WTC11 (cell line): ENCODE results near the gene CABP2. TPM values are rescaled to one million over a fixed set of nuclear protein-coding genes. Genes with fewer than 3 reads are reported as not detected.

Source experiments
- ATAC-seq: fragments of 200-7000 bp; cut with Tn5 transposase; 2 replicates; pipeline ENCODE4 v1.10.0; 2021; ENCODE audit warnings: mild to moderate bottlenecking, moderate library complexity
- CTCF ChIA-PET: fragments of 300-600 bp; sonication (Branson Sonifier 250); formaldehyde crosslinking; loops from one replicate; lab custom pipeline; 2021; ENCODE audit warnings: antibody characterized with exemption; lab: Charles Lee
- POLR2A ChIA-PET: fragments of 350-600 bp; sonication (Branson Sonifier 250); formaldehyde crosslinking; loops from one replicate; lab custom pipeline; 2021; ENCODE audit warnings: antibody characterized with exemption; lab: Charles Lee
- DNase-seq: peaks from one replicate; pipeline ENCODE4 v3.0.0; 2021; ENCODE audit warnings: low spot score
- H3K27ac Mint-ChIP-seq: 2 replicates; pipeline ENCODE4 v1.8.0; 2021; ENCODE audit warnings: mixed read lengths
- H3K27me3 Mint-ChIP-seq: 2 replicates; pipeline ENCODE4 v1.8.0; 2021; ENCODE audit warnings: low read depth, mild to moderate bottlenecking, moderate library complexity, mixed read lengths
- H3K36me3 Mint-ChIP-seq: 2 replicates; pipeline ENCODE4 v1.8.0; 2021; ENCODE audit warnings: mixed read lengths
- H3K4me1 Mint-ChIP-seq: 2 replicates; pipeline ENCODE4 v1.8.0; 2022; ENCODE audit warnings: mixed read lengths
- H3K4me3 Mint-ChIP-seq: 2 replicates; pipeline ENCODE4 v1.8.0; 2021; ENCODE audit warnings: mild to moderate bottlenecking, moderate library complexity, mixed read lengths
- H3K9me3 Mint-ChIP-seq: 2 replicates; pipeline ENCODE4 v1.8.0; 2021; ENCODE audit warnings: mixed read lengths
- CBFB ChIP-seq: sonication (generic); formaldehyde crosslinking; IDR thresholded peaks from 2 replicates; pipeline ENCODE4 v1.8.1; 2022; ENCODE audit warnings: mild to moderate bottlenecking, low read depth, missing genetic modification reagents
- ELF4 ChIP-seq: sonication (generic); formaldehyde crosslinking; IDR thresholded peaks from 2 replicates; pipeline ENCODE4 v1.8.1; 2022; ENCODE audit warnings: low read depth, mild to moderate bottlenecking, moderate library complexity, missing genetic modification reagents
- ETV6 ChIP-seq: sonication (generic); formaldehyde crosslinking; IDR thresholded peaks from 2 replicates; pipeline ENCODE4 v1.8.1; 2022; ENCODE audit warnings: mild to moderate bottlenecking, missing genetic modification reagents
- FOXJ3 ChIP-seq: sonication (generic); formaldehyde crosslinking; IDR thresholded peaks from 2 replicates; pipeline ENCODE4 v1.9.0; 2021; ENCODE audit warnings: missing genetic modification reagents, mild to moderate bottlenecking, borderline replicate concordance
- GRHL2 ChIP-seq: fragments of 250-450 bp; sonication (Bioruptor Pico); IDR thresholded peaks from 2 replicates; pipeline ENCODE4 v1.8.0; 2022; ENCODE audit warnings: mild to moderate bottlenecking, moderate library complexity; ENCODE audit not compliant: insufficient replicate concordance, severe bottlenecking
- MYBL2 ChIP-seq: sonication (generic); formaldehyde crosslinking; IDR thresholded peaks from 2 replicates; pipeline ENCODE4 v1.8.1; 2023; ENCODE audit warnings: mild to moderate bottlenecking, moderate library complexity, missing genetic modification reagents
- NR3C1 ChIP-seq: sonication (generic); formaldehyde crosslinking; conservative IDR thresholded peaks from 2 replicates; pipeline ENCODE4 v1.8.1; 2023; ENCODE audit warnings: low read depth, mild to moderate bottlenecking, missing genetic modification reagents
- SMAD4 ChIP-seq: sonication (generic); formaldehyde crosslinking; IDR thresholded peaks from 2 replicates; pipeline ENCODE4 v1.8.0; 2022; ENCODE audit warnings: mild to moderate bottlenecking, missing genetic modification reagents
- SOX15 ChIP-seq: fragments of 250-450 bp; sonication (Bioruptor Pico); IDR thresholded peaks from 2 replicates; pipeline ENCODE4 v1.9.0; 2021; ENCODE audit warnings: mild to moderate bottlenecking
- TCF7 ChIP-seq: sonication (generic); formaldehyde crosslinking; IDR thresholded peaks from 2 replicates; pipeline ENCODE4 v1.8.0; 2022; ENCODE audit warnings: mild to moderate bottlenecking, low read depth, missing genetic modification reagents, moderate library complexity
- TEAD1 ChIP-seq: sonication (generic); formaldehyde crosslinking; IDR thresholded peaks from 2 replicates; pipeline ENCODE4 v1.8.0; 2022; ENCODE audit warnings: mild to moderate bottlenecking, missing genetic modification reagents
- ZBTB21 ChIP-seq: sonication (generic); formaldehyde crosslinking; IDR thresholded peaks from 2 replicates; pipeline ENCODE4 v1.8.1; 2023; ENCODE audit warnings: mild to moderate bottlenecking, missing genetic modification reagents, borderline replicate concordance
- ZNF121 ChIP-seq: sonication (generic); formaldehyde crosslinking; IDR thresholded peaks from 2 replicates; pipeline ENCODE4 v1.8.0; 2023; ENCODE audit warnings: missing genetic modification reagents
- ZNF317 ChIP-seq: sonication (generic); formaldehyde crosslinking; IDR thresholded peaks from 2 replicates; pipeline ENCODE4 v1.8.1; 2023; ENCODE audit warnings: low read depth, mild to moderate bottlenecking, moderate library complexity, missing genetic modification reagents, borderline replicate concordance
- ZNF416 ChIP-seq: fragments of 250-450 bp; sonication (Bioruptor Pico); IDR thresholded peaks from 2 replicates; pipeline ENCODE4 v1.9.0; 2021; ENCODE audit warnings: mild to moderate bottlenecking, inconsistent platforms
- total RNA-seq: library from RNA; stranded (reverse); gene quantifications from 3 replicates; pipeline ENCODE4 v1.2.3, GENCODE V29; 2021
- TF ChIP-seq, protein P1 (sequence below): sonication (generic); formaldehyde crosslinking; IDR thresholded peaks from 2 replicates; pipeline ENCODE4 v1.8.0; 2022; ENCODE audit warnings: mild to moderate bottlenecking, missing genetic modification reagents
- TF ChIP-seq, protein P2 (sequence below): sonication (generic); formaldehyde crosslinking; IDR thresholded peaks from 2 replicates; pipeline ENCODE4 v1.8.1; 2023; ENCODE audit warnings: mild to moderate bottlenecking, missing genetic modification reagents
- TF ChIP-seq, protein P3 (sequence below): sonication (generic); formaldehyde crosslinking; IDR thresholded peaks from 2 replicates; pipeline ENCODE4 v1.8.1; 2022; ENCODE audit warnings: missing genetic modification reagents, borderline replicate concordance
- TF ChIP-seq, protein P4 (sequence below): sonication (generic); formaldehyde crosslinking; IDR thresholded peaks from 2 replicates; pipeline ENCODE4 v1.8.1; 2023; ENCODE audit warnings: mild to moderate bottlenecking, missing genetic modification reagents
- TF ChIP-seq, protein P5 (sequence below): sonication (generic); formaldehyde crosslinking; conservative IDR thresholded peaks from 2 replicates; pipeline ENCODE4 v1.8.1; 2022; ENCODE audit warnings: mild to moderate bottlenecking, missing genetic modification reagents
- TF ChIP-seq, protein P6 (sequence below): sonication (generic); formaldehyde crosslinking; IDR thresholded peaks from 2 replicates; pipeline ENCODE4 v1.8.0; 2022; ENCODE audit warnings: mild to moderate bottlenecking, missing genetic modification reagents
- TF ChIP-seq, protein P7 (sequence below): fragments of 250-450 bp; sonication (Bioruptor Pico); IDR thresholded peaks from 2 replicates; pipeline ENCODE4 v1.9.0; 2021; ENCODE audit warnings: mild to moderate bottlenecking, borderline replicate concordance

CABP2 gene
- total RNA-seq, 1 experiment from 2014 or later, result not detected

DNA sequence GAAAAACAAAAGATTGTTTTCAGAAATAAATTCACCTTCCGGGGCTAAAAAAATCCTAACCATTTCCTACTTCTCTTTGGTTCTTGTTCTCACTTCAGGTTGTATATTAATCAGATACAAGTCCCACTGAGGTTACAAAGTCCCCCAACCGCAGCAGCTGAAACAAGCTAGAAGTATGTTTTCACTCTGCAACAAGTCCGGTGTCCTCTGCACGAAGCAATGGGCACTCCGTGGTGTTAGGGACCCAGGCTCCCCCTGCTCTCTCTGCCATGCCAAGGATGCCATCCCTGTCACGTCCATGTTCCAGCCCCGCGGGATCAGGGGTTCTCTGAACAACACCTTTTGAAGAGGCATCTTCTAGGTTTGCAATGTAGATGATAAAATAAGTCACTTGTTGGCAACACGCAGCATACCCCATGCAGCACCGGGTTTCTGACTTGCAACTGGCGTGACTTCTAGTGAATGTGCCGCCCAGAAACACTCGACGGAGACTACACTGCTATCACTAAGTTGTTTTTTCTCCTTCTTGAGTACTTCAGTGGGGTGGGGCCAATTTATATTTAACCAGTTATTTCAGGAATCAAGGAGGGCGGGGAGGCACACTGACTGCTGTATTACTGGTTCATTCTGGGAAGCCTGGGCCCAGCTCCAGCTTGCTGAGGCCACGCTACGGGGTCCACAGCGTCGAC lies 35.0 kb upstream of the CABP2 start:
- no peak for ATAC-seq
- CTCF ChIA-PET, result interaction anchor here (0.9 kb wide), 1 partner anchor 13 kb away, joined by 3 read pairs; no protein-coding TSS in a partner anchor

DNA sequence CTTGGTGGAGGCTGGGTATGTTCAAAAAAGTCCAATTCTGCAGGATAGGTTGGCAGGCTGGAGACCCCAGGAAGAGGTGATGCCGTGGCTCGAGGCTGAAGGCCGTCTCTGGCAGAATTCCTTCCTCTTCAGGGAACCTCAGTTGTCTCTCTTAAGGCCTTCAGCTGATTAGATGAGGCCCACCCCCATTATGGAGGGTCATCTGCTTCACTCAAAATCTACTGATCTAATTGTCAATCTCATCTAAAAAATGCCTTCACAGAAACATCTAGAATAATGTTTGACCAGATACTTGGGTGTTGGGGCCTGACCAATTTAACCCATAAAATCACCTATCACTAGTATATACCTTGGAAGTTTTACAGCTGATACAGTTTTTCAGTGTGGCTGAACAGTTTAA lies 33.0 kb upstream of the CABP2 start:
- ATAC-seq, result no peak
- peaks cover 12% of the 10 kb centered on the region for H3K36me3 Mint-ChIP-seq
- CTCF ChIA-PET, result no interaction called here
- TF ChIP-seq FOXJ3 (CRISPR knock-in tag) (no peak), SMAD4 (no peak), ELF4 (CRISPR knock-in tag) (no peak), ZNF416 (CRISPR knock-in tag) (no peak)
- TF ChIP-seq, protein P1, sequence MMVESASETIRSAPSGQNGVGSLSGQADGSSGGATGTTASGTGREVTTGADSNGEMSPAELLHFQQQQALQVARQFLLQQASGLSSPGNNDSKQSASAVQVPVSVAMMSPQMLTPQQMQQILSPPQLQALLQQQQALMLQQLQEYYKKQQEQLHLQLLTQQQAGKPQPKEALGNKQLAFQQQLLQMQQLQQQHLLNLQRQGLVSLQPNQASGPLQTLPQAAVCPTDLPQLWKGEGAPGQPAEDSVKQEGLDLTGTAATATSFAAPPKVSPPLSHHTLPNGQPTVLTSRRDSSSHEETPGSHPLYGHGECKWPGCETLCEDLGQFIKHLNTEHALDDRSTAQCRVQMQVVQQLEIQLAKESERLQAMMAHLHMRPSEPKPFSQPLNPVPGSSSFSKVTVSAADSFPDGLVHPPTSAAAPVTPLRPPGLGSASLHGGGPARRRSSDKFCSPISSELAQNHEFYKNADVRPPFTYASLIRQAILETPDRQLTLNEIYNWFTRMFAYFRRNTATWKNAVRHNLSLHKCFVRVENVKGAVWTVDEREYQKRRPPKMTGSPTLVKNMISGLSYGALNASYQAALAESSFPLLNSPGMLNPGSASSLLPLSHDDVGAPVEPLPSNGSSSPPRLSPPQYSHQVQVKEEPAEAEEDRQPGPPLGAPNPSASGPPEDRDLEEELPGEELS, result no peak
- TF ChIP-seq, protein P2, sequence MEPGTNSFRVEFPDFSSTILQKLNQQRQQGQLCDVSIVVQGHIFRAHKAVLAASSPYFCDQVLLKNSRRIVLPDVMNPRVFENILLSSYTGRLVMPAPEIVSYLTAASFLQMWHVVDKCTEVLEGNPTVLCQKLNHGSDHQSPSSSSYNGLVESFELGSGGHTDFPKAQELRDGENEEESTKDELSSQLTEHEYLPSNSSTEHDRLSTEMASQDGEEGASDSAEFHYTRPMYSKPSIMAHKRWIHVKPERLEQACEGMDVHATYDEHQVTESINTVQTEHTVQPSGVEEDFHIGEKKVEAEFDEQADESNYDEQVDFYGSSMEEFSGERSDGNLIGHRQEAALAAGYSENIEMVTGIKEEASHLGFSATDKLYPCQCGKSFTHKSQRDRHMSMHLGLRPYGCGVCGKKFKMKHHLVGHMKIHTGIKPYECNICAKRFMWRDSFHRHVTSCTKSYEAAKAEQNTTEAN, result no peak
- TF ChIP-seq, protein P3, sequence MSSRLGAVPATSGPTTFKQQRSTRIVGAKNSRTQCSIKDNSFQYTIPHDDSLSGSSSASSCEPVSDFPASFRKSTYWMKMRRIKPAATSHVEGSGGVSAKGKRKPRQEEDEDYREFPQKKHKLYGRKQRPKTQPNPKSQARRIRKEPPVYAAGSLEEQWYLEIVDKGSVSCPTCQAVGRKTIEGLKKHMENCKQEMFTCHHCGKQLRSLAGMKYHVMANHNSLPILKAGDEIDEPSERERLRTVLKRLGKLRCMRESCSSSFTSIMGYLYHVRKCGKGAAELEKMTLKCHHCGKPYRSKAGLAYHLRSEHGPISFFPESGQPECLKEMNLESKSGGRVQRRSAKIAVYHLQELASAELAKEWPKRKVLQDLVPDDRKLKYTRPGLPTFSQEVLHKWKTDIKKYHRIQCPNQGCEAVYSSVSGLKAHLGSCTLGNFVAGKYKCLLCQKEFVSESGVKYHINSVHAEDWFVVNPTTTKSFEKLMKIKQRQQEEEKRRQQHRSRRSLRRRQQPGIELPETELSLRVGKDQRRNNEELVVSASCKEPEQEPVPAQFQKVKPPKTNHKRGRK (CRISPR knock-in tag), result no peak

More for the DNA sequence above, 35.0 kb upstream of the CABP2 start:
- peaks cover 14% of the 10 kb centered on the region for H3K27me3 Mint-ChIP-seq
- no peak overlapping the region for H3K4me3 Mint-ChIP-seq
- no peak overlapping the region for H3K27ac Mint-ChIP-seq
- no peaks in the 10 kb centered on the region for H3K36me3 Mint-ChIP-seq
- no peaks in the 10 kb centered on the region for H3K9me3 Mint-ChIP-seq
- no peak for DNase-seq
- TF ChIP-seq ETV6 (CRISPR knock-in tag), result no peak
- no peak for TF ChIP-seq ZNF121 (CRISPR knock-in tag)
- TF ChIP-seq TEAD1 (CRISPR knock-in tag), result no peak
- no peak for TF ChIP-seq MYBL2 (CRISPR knock-in tag)
- TF ChIP-seq, protein P4, sequence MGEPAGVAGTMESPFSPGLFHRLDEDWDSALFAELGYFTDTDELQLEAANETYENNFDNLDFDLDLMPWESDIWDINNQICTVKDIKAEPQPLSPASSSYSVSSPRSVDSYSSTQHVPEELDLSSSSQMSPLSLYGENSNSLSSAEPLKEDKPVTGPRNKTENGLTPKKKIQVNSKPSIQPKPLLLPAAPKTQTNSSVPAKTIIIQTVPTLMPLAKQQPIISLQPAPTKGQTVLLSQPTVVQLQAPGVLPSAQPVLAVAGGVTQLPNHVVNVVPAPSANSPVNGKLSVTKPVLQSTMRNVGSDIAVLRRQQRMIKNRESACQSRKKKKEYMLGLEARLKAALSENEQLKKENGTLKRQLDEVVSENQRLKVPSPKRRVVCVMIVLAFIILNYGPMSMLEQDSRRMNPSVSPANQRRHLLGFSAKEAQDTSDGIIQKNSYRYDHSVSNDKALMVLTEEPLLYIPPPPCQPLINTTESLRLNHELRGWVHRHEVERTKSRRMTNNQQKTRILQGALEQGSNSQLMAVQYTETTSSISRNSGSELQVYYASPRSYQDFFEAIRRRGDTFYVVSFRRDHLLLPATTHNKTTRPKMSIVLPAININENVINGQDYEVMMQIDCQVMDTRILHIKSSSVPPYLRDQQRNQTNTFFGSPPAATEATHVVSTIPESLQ (CRISPR knock-in tag), result no peak
- TF ChIP-seq SOX15 (CRISPR knock-in tag), result no peak
- TF ChIP-seq CBFB (CRISPR knock-in tag), result no peak
- TF ChIP-seq, protein P5, sequence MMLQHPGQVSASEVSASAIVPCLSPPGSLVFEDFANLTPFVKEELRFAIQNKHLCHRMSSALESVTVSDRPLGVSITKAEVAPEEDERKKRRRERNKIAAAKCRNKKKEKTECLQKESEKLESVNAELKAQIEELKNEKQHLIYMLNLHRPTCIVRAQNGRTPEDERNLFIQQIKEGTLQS (CRISPR knock-in tag), result no peak
- TF ChIP-seq ZBTB21 (CRISPR knock-in tag), result no peak
- TF ChIP-seq, protein P6, sequence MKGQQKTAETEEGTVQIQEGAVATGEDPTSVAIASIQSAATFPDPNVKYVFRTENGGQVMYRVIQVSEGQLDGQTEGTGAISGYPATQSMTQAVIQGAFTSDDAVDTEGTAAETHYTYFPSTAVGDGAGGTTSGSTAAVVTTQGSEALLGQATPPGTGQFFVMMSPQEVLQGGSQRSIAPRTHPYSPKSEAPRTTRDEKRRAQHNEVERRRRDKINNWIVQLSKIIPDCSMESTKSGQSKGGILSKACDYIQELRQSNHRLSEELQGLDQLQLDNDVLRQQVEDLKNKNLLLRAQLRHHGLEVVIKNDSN (CRISPR knock-in tag), result no peak
- TF ChIP-seq GRHL2 (CRISPR knock-in tag), result no peak
- TF ChIP-seq NR3C1 (CRISPR knock-in tag), result no peak
- TF ChIP-seq TCF7, result no peak
- TF ChIP-seq ZNF317, result no peak
- TF ChIP-seq, protein P7, sequence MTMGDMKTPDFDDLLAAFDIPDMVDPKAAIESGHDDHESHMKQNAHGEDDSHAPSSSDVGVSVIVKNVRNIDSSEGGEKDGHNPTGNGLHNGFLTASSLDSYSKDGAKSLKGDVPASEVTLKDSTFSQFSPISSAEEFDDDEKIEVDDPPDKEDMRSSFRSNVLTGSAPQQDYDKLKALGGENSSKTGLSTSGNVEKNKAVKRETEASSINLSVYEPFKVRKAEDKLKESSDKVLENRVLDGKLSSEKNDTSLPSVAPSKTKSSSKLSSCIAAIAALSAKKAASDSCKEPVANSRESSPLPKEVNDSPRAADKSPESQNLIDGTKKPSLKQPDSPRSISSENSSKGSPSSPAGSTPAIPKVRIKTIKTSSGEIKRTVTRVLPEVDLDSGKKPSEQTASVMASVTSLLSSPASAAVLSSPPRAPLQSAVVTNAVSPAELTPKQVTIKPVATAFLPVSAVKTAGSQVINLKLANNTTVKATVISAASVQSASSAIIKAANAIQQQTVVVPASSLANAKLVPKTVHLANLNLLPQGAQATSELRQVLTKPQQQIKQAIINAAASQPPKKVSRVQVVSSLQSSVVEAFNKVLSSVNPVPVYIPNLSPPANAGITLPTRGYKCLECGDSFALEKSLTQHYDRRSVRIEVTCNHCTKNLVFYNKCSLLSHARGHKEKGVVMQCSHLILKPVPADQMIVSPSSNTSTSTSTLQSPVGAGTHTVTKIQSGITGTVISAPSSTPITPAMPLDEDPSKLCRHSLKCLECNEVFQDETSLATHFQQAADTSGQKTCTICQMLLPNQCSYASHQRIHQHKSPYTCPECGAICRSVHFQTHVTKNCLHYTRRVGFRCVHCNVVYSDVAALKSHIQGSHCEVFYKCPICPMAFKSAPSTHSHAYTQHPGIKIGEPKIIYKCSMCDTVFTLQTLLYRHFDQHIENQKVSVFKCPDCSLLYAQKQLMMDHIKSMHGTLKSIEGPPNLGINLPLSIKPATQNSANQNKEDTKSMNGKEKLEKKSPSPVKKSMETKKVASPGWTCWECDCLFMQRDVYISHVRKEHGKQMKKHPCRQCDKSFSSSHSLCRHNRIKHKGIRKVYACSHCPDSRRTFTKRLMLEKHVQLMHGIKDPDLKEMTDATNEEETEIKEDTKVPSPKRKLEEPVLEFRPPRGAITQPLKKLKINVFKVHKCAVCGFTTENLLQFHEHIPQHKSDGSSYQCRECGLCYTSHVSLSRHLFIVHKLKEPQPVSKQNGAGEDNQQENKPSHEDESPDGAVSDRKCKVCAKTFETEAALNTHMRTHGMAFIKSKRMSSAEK, result no peak
- TF ChIP-seq, all 79 proteins: peak for 0
- POLR2A ChIA-PET, result no interaction called here
- H3K4me1 Mint-ChIP-seq, result peaks cover 8% of the 10 kb centered on the region

More for the DNA sequence above, 33.0 kb upstream of the CABP2 start:
- H3K9me3 Mint-ChIP-seq, result peaks cover 16% of the 10 kb centered on the region
- peaks cover 25% of the 10 kb centered on the region for H3K27me3 Mint-ChIP-seq
- no peak overlapping the region for H3K27ac Mint-ChIP-seq
- POLR2A ChIA-PET, result no interaction called here
- no peak for DNase-seq
- H3K4me3 Mint-ChIP-seq, result no peak overlapping the region
- H3K4me1 Mint-ChIP-seq, result no peaks in the 10 kb centered on the region
